Ovary (tissue), 9 donors: Measurements from ENCODE around the gene THRA. TPM values are rescaled to one million over a fixed set of nuclear protein-coding genes. Genes with fewer than 3 reads are reported as not detected.

Experiments used
- DNase-seq, 5 donors: peaks; one replicate each; pipeline ENCODE4 v3.0.0-alpha.2; 2019 to 2020
- H3K27ac ChIP-seq, 2 donors: fragments of 200-600 bp; one replicate each; pipeline versions ENCODE4 v1.5.1 to v1.8.0; 2019 to 2022
- H3K27me3 ChIP-seq: fragments of 200-600 bp; one replicate; pipeline ENCODE4 v1.8.0; 2022
- H3K36me3 ChIP-seq: fragments of 200-600 bp; sonication (generic); one replicate; pipeline ENCODE4 v1.5.1; 2019
- H3K4me1 ChIP-seq: one replicate; pipeline ENCODE4 v1.8.1; 2013; ENCODE audit warnings: mild to moderate bottlenecking, moderate library complexity; ENCODE audit not compliant: insufficient read depth
- H3K4me3 ChIP-seq: fragments of 200-600 bp; sonication (generic); one replicate; pipeline ENCODE4 v1.5.1; 2017
- H3K9me3 ChIP-seq, 2 donors: fragments of 200-600 bp in 1 of 2; sonication (generic) in 1 of 2; one replicate each; pipeline versions ENCODE4 v1.5.1 to v1.8.1; 2013 to 2019; ENCODE audit warnings: mild to moderate bottlenecking in 1 of 2, moderate library complexity in 1 of 2
- EP300 ChIP-seq: sonication (generic); formaldehyde crosslinking; IDR thresholded peaks from one replicate; pipeline ENCODE4 v1.6.1; 2017; ENCODE audit warnings: antibody characterized with exemption
- POLR2A ChIP-seq: fragments of 450-650 bp; IDR thresholded peaks from one replicate; pipeline ENCODE4 v1.6.1; 2017; ENCODE audit warnings: antibody characterized with exemption, mild to moderate bottlenecking, moderate library complexity
- WGBS, 3 donors: extraction: QIAGEN DNeasy Blood & Tissue Kit in 1 of 3; methylation state at CpG; one replicate each; pipeline versions ENCODE4 v1.1.5 to v1.1.7; 2013 to 2017; 5-methylcytosine and 5-hydroxymethylcytosine counted together
- intact Hi-C, 4 donors: fragments of 100-400 bp; cut with DNase I; formaldehyde crosslinking; loops; one replicate each; pipeline versions ENCODE4 v1.11.0 to v1.15.1; 2022 to 2023
- polyA plus RNA-seq, 2 donors: library from polyadenylated mRNA; stranded (reverse); fragments of 200-250 nt in 1 of 2; fragments of 350-450 nt in 1 of 2; fragmentation: Illumina TruSeq in 1 of 2; extraction: RNeasy Lipid Tissue Mini Kit (QIAGEN cat#74804) in 1 of 2; gene quantifications; one replicate each; pipeline ENCODE4 v1.2.3, GENCODE V29; 2013 to 2014
- total RNA-seq, 7 donors: library from RNA; depleted of rRNA in 2 of 7; stranded (reverse); fragments of >200 nt in 2 of 7; fragmentation: NEBNext Ultra II Directional in 3 of 7; extraction: Animal tissue kit (Norgen Biotek cat#: 25700) in 3 of 7; gene quantifications; one replicate each; pipeline versions ENCODE4 v1.1.0 to v1.2.4, GENCODE V29; 2016 to 2023
- TF ChIP-seq, protein P1 (sequence below), 3 donors: fragments of 450-650 bp in 2 of 3; fragments of 200-600 bp in 1 of 3; IDR thresholded peaks; one replicate each; pipeline versions ENCODE4 v1.5.1 to v1.8.0; 2016 to 2022; ENCODE audit warnings: antibody characterized with exemption in 3 of 3, mild to moderate bottlenecking in 1 of 3
- donor health status: DM: no; HTN: no; CAD: no; lungs with moderate emphysema.
- donor health status: DM: no; HTN: no; CAD: no.
- donor health status: Bipolar disorder and iron deficiency.
- donor health status: DM: yes; HTN: yes; CAD: no.
- donor health status: DM: no; HTN: no; CAD: no.
- donor health status: DM: yes; HTN: yes; CAD: no.

THRA gene
- total and polyA plus RNA-seq, 9 donors = 51.4 to 129 (median 87.2) TPM

DNA sequence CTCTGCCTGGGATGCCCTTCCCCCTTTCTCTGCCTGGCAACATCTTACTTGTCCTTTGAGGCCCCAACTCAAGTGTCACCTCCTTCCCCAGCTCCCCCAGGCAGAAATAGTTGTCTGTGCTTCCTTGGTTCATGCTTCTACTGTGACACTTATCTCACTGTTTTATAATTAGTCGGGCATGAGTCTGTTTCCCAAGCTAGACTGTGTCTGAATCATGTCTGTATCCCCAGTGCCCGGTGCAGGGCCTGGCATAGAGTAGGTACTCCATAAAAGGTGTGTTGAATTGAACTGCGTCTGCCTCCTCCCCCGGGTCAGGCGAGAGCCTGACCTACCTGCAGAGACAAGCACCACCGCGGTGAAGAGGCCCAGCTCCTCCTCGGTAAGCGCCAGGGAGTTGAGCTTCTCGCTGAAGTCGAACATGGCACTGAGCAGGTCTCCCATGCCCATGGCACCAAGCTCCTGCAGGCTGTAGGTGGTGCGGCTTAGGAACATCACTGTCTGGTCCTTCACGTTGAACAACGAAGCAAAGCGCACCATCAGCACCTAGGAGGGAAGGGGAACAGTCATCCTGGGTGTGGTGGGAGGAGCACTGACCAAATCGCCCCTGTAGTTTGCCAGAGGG is 30.9 kb downstream of the THRA start:
- H3K36me3 ChIP-seq = no peaks in the 10 kb centered on the region
- no peak overlapping the region for H3K4me3 ChIP-seq
- peak in 2 of 5 donors; percentile 37 for DNase-seq
- H3K9me3 ChIP-seq = no peaks in the 10 kb centered on the region
- no peak for TF ChIP-seq EP300
- TF ChIP-seq, protein P1, sequence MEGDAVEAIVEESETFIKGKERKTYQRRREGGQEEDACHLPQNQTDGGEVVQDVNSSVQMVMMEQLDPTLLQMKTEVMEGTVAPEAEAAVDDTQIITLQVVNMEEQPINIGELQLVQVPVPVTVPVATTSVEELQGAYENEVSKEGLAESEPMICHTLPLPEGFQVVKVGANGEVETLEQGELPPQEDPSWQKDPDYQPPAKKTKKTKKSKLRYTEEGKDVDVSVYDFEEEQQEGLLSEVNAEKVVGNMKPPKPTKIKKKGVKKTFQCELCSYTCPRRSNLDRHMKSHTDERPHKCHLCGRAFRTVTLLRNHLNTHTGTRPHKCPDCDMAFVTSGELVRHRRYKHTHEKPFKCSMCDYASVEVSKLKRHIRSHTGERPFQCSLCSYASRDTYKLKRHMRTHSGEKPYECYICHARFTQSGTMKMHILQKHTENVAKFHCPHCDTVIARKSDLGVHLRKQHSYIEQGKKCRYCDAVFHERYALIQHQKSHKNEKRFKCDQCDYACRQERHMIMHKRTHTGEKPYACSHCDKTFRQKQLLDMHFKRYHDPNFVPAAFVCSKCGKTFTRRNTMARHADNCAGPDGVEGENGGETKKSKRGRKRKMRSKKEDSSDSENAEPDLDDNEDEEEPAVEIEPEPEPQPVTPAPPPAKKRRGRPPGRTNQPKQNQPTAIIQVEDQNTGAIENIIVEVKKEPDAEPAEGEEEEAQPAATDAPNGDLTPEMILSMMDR (IDR thresholded peaks at IDR 0.05) = no peak
- no peak for TF ChIP-seq POLR2A
- intact Hi-C loops = no loop called here
- peaks cover 32% of the 10 kb centered on the region for H3K4me1 ChIP-seq
- WGBS, 3 donors = 62 to 68% (median 65%) methylated on average over 16 of the region's 16 CpGs
- peak overlapping the region; percentile 74 to 88 for H3K27ac ChIP-seq
- no peaks in the 10 kb centered on the region for H3K27me3 ChIP-seq

DNA sequence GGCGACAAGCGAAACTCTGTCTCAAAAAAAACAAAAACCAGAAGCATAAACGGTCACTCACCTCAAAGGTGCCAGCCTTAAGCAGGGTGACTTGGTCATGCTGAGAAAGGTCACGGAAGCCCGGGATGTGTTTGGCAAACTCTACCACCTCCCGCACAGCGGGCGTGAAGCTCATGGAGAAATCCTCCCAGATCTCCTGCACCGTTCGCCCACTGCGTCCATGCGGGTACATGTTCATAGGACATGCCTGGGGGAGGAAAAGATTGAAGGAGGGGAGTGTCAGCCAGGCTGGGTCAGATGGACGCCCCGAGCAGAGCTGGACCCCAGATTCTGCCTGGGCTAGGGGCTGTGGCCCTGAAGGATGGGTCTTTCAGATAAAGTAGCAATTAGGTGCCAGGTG is 32.1 kb downstream of the THRA start:
- peaks cover 32% of the 10 kb centered on the region for H3K4me1 ChIP-seq
- WGBS, 3 donors = 78 to 80% (median 80%) methylated on average over 14 of the region's 14 CpGs
- DNase-seq = peak in 1 of 5 donors; percentile 39
- H3K27ac ChIP-seq = peak overlapping the region; percentile 33 to 85
- intact Hi-C loops = loop anchor here in 1 of 4 donors (5.0 kb wide), 1 partner anchor 33 kb away; the partner anchor contains the start of gene THRA
- H3K36me3 ChIP-seq = no peaks in the 10 kb centered on the region
- H3K4me3 ChIP-seq = no peak overlapping the region
- TF ChIP-seq, protein P1 (IDR thresholded peaks at IDR 0.05) = no peak
- TF ChIP-seq EP300 (no peak), POLR2A (no peak)
- no peaks in the 10 kb centered on the region for H3K9me3 ChIP-seq
- no peaks in the 10 kb centered on the region for H3K27me3 ChIP-seq

DNA sequence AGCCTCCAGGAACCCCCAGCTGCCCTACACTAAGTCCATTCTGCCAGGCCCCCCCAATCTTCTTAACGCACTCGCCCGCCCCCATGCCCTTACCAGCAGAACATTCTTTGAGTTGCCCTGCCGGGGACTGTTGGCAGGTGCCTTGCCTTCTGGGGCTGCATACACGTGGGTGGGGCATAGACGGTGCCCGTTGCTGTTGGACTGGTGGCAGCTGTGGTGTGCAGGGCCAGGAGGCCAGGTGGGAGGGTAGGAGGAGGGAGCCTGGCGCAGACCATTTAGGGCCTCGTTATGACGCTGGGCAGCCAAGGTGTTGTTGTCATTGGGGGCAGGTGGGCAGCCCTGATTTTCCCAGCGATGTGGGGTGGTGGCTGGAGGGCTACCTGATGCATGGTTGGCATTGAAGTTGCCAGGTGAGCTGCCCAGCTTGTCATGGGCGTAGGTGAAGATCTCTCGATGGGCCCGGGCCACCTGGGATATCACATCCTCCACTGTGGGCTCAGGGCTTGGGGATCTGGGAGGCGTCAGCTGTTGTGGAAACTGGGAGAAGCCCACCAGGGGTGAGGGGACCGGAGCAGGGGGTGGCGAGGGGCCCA is 32.7 kb downstream of the THRA start:
- Histone ChIP-seq H3K4me3 (no peak overlapping the region), H3K36me3 (no peaks in the 10 kb centered on the region), H3K27me3 (no peaks in the 10 kb centered on the region), H3K4me1 (peaks cover 32% of the 10 kb centered on the region), H3K9me3 (no peaks in the 10 kb centered on the region), H3K27ac (peak overlapping the region; percentile 33 to 85)
- WGBS, 3 donors = 65 to 68% (median 66%) methylated on average over 17 of the region's 17 CpGs
- DNase-seq = peak in 1 of 5 donors; percentile 45
- TF ChIP-seq, protein P1 (IDR thresholded peaks at IDR 0.05) = no peak
- no peak for TF ChIP-seq EP300
- no peak for TF ChIP-seq POLR2A
- intact Hi-C loops = loop anchor here in 1 of 4 donors (5.0 kb wide), 1 partner anchor 33 kb away; the partner anchor contains the start of gene THRA

DNA sequence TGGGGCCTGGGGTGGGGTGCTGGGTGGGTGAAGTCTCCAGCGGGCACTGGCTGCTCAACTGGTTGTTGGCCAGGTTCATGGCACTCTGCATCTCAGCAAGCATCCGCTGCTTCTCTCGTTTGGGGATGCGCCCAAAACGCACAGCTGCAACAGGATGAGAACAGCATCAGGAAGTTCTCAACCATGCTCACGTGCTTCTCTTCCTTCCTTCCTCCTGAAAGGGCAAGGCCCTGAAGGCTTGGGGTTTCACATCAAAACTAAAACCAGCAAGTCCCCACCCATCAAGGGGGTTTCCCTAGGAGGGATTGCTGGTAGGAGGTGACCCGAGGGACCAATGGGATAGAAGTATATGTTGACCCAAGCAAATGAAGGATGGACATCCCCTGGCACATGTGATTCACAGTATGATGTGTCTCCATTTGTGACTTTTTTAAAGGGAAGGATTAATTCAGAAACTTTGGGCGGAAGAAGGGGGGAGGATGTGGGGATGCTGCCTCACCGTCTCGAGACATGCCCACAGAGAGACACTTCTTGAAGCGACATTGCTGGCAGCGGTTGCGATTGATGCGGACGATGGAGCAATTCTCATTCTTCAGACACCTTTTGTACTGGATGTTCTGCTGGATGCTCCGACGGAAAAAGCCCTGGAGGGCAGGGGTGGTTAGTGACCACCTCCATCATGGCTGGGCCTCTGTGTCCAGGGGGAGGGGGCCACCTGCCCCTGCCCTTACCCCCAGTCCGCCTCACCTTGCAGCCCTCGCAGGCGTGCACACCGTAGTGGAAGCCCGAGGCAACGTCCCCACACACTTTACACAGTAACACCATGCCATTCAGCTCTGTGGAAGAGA is 33.4 kb downstream of the THRA start:
- Histone ChIP-seq H3K9me3 (no peaks in the 10 kb centered on the region), H3K36me3 (no peaks in the 10 kb centered on the region), H3K27ac (peak overlapping the region; percentile 85 to 96), H3K27me3 (no peaks in the 10 kb centered on the region), H3K4me1 (peaks cover 36% of the 10 kb centered on the region), H3K4me3 (no peak overlapping the region)
- peak in 1 of 5 donors; percentile 44 for DNase-seq
- 57 to 66% (median 59%) methylated on average over 23 of the region's 23 CpGs for WGBS, 3 donors
- intact Hi-C loops = loop anchor here in 1 of 4 donors (5.0 kb wide), 1 partner anchor 34 kb away; the partner anchor contains the start of gene THRA
- no peak for TF ChIP-seq EP300
- TF ChIP-seq POLR2A = no peak
- TF ChIP-seq, protein P1 (IDR thresholded peaks at IDR 0.05) = no peak
